CD4-positive, CD25-positive, alpha-beta regulatory T cell (primary cell): ENCODE results near the gene C20orf202. TPM values are rescaled to one million over a fixed set of nuclear protein-coding genes. Genes with fewer than 3 reads are reported as not detected.

Experiments
- ATAC-seq, 2 donors: fragments of 150-1000 bp; cut with Tn5 transposase; one replicate each; pipeline ENCODE4 v1.10.0; 2021; ENCODE audit warnings: low read depth in 2 of 2, moderate number of reproducible peaks in 2 of 2, moderate library complexity in 1 of 2
- DNase-seq, 3 donors: peaks; one replicate each; pipeline versions ENCODE4 v3.0.0 to v3.0.0-alpha.2; 2012 to 2022; ENCODE audit warnings: mixed read lengths in 1 of 3
- H3K27ac ChIP-seq: one replicate; pipeline ENCODE4 v1.7.0; 2013; ENCODE audit warnings: mild to moderate bottlenecking, low read length; ENCODE audit not compliant: insufficient read depth, poor library complexity, severe bottlenecking
- H3K27me3 ChIP-seq: one replicate; pipeline ENCODE4 v1.7.0; 2013; ENCODE audit warnings: low read length; ENCODE audit not compliant: control insufficient read depth, insufficient read depth
- H3K36me3 ChIP-seq: one replicate; pipeline ENCODE4 v1.7.0; 2013; ENCODE audit warnings: mild to moderate bottlenecking, low read length, moderate library complexity; ENCODE audit not compliant: control insufficient read depth, insufficient read depth
- H3K4me1 ChIP-seq: 2 replicates; pipeline ENCODE4 v1.7.0; 2013; ENCODE audit warnings: mild to moderate bottlenecking, low read length; ENCODE audit not compliant: insufficient read depth, control insufficient read depth, poor library complexity, severe bottlenecking
- H3K4me3 ChIP-seq: one replicate; pipeline ENCODE4 v1.7.0; 2013; ENCODE audit warnings: low read depth, mild to moderate bottlenecking, low read length, moderate library complexity
- H3K9me3 ChIP-seq, 2 experiments: 1 replicate in 1 of 2; 2 replicates in 1 of 2; pipeline ENCODE4 v1.7.0; 2013; ENCODE audit warnings: low read length in 2 of 2, mild to moderate bottlenecking in 1 of 2, moderate library complexity in 1 of 2; ENCODE audit not compliant: control insufficient read depth in 2 of 2
- H3K27ac Mint-ChIP-seq, 3 donors: one replicate each; pipeline ENCODE4 v1.8.0; 2020 to 2022; ENCODE audit warnings: mild to moderate bottlenecking in 3 of 3, mixed read lengths in 3 of 3, moderate library complexity in 2 of 3
- H3K27me3 Mint-ChIP-seq: one replicate; pipeline ENCODE4 v1.8.0; 2022; ENCODE audit warnings: mild to moderate bottlenecking, mixed read lengths
- H3K36me3 Mint-ChIP-seq: one replicate; pipeline ENCODE4 v1.8.0; 2020; ENCODE audit warnings: mixed read lengths
- H3K4me1 Mint-ChIP-seq, 4 donors: one replicate each; pipeline ENCODE4 v1.8.0; 2020 to 2022; ENCODE audit warnings: mixed read lengths in 4 of 4, mild to moderate bottlenecking in 1 of 4
- H3K4me3 Mint-ChIP-seq, 4 donors: one replicate each; pipeline ENCODE4 v1.8.0; 2020 to 2022; ENCODE audit warnings: mild to moderate bottlenecking in 4 of 4, mixed read lengths in 4 of 4, moderate library complexity in 3 of 4
- H3K9me3 Mint-ChIP-seq, 7 donors: one replicate each; pipeline ENCODE4 v1.8.0; 2020 to 2022; ENCODE audit warnings: mixed read lengths in 7 of 7, mild to moderate bottlenecking in 3 of 7, moderate library complexity in 2 of 7
- polyA plus RNA-seq, 4 donors: library from polyadenylated mRNA; unstranded; fragments of 300-500 nt; fragmentation: Illumina TruSeq; gene quantifications; one replicate each; pipeline ENCODE4 v1.2.3, GENCODE V29; 2021
- total RNA-seq: library from RNA; stranded (reverse); gene quantifications from one replicate; pipeline ENCODE4 v1.2.3, GENCODE V29; 2022

C20orf202 gene
- total and polyA plus RNA-seq, 5 donors from 2014 or later = 0.39 TPM; not detected in 4

GRCh38 chr20:1174787-1175186, 28.5 kb upstream of the C20orf202 start:
- H3K27ac ChIP-seq = no peak overlapping the region
- ATAC-seq = no peak
- Mint-ChIP-seq H3K27me3 (no peaks in the 10 kb centered on the region), H3K4me3 (no peak overlapping the region), H3K36me3 (peaks cover 58% of the 10 kb centered on the region), H3K4me1 (peaks cover 0 to 3% (median 0%) of the 10 kb centered on the region in 4 donors), H3K27ac (no peak overlapping the region), H3K9me3 (peaks cover 0 to 1% (median 0%) of the 10 kb centered on the region in 7 donors)
- H3K27me3 ChIP-seq = no peaks in the 10 kb centered on the region
- no peak for DNase-seq
- no peak overlapping the region for H3K4me3 ChIP-seq
- no peaks in the 10 kb centered on the region for H3K4me1 ChIP-seq
- H3K9me3 ChIP-seq = no peaks in the 10 kb centered on the region
- H3K36me3 ChIP-seq = peaks cover 29% of the 10 kb centered on the region

DNA sequence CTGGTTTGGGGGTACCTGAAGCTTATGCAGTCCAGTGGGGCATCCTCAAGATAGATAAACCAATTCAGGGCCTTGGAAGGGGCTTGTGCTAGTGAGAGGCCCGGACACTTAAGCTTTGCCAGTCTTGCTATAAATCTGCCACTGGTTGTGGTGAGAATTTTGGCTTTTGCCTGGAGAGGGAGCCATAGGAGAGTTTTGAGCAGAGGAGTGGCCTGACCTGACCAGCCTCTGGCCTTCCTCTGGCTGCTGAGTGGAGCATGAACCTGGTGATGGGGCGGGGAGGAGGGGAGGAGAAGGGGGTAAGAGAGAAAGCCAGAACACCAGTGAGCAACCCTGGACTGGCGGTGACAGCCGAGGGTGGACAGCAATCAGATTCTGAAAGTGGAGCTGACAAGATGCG, 25.6 kb upstream of the C20orf202 start:
- H3K27me3 Mint-ChIP-seq = peaks cover 10% of the 10 kb centered on the region
- Histone ChIP-seq H3K9me3 (no peaks in the 10 kb centered on the region), H3K27ac (no peak overlapping the region), H3K4me3 (no peak overlapping the region), H3K27me3 (no peaks in the 10 kb centered on the region), H3K36me3 (peaks cover 15% of the 10 kb centered on the region), H3K4me1 (no peaks in the 10 kb centered on the region)
- no peak overlapping the region for H3K4me3 Mint-ChIP-seq
- H3K36me3 Mint-ChIP-seq = peaks cover 40% of the 10 kb centered on the region
- no peaks in the 10 kb centered on the region for H3K9me3 Mint-ChIP-seq
- no peak overlapping the region for H3K27ac Mint-ChIP-seq
- peaks cover 0 to 6% (median 0%) of the 10 kb centered on the region in 4 donors for H3K4me1 Mint-ChIP-seq
- DNase-seq = no peak
- ATAC-seq = no peak

- no peak overlapping the region for H3K27ac ChIP-seq
- peaks cover 13% of the 10 kb centered on the region for H3K36me3 ChIP-seq
- DNase-seq (no peak), ATAC-seq (no peak)
- H3K27me3 Mint-ChIP-seq = peaks cover 11% of the 10 kb centered on the region
- H3K27me3 ChIP-seq = no peaks in the 10 kb centered on the region
- no peaks in the 10 kb centered on the region for H3K9me3 Mint-ChIP-seq
- no peaks in the 10 kb centered on the region for H3K4me1 ChIP-seq
- no peaks in the 10 kb centered on the region for H3K9me3 ChIP-seq
- H3K4me3 ChIP-seq = no peak overlapping the region
- peaks cover 36% of the 10 kb centered on the region for H3K36me3 Mint-ChIP-seq
- no peak overlapping the region for H3K4me3 Mint-ChIP-seq
- H3K4me1 Mint-ChIP-seq = peaks cover 0 to 6% (median 0%) of the 10 kb centered on the region in 4 donors
- H3K27ac Mint-ChIP-seq = no peak overlapping the region
Observed at GRCh38 chr20:1178103-1178502, 25.2 kb upstream of the C20orf202 start.

GRCh38 chr20:1178623-1179022, 24.6 kb upstream of the C20orf202 start:
- no peaks in the 10 kb centered on the region for H3K4me1 ChIP-seq
- no peaks in the 10 kb centered on the region for H3K9me3 ChIP-seq
- Mint-ChIP-seq H3K36me3 (peaks cover 31% of the 10 kb centered on the region), H3K27ac (no peak overlapping the region), H3K27me3 (peaks cover 16% of the 10 kb centered on the region), H3K9me3 (no peaks in the 10 kb centered on the region), H3K4me1 (peaks cover 0 to 6% (median 1%) of the 10 kb centered on the region in 4 donors), H3K4me3 (no peak overlapping the region)
- ATAC-seq (no peak), DNase-seq (no peak)
- H3K27ac ChIP-seq = no peak overlapping the region
- H3K27me3 ChIP-seq = peaks cover 2% of the 10 kb centered on the region
- peaks cover 13% of the 10 kb centered on the region for H3K36me3 ChIP-seq
- H3K4me3 ChIP-seq = no peak overlapping the region

GRCh38 chr20:1180949-1181348, 22.3 kb upstream of the C20orf202 start:
- ATAC-seq (no peak), DNase-seq (no peak)
- Histone ChIP-seq H3K4me3 (no peak overlapping the region), H3K4me1 (peaks cover 9% of the 10 kb centered on the region), H3K27ac (no peak overlapping the region), H3K9me3 (no peaks in the 10 kb centered on the region), H3K27me3 (peaks cover 8% of the 10 kb centered on the region), H3K36me3 (peaks cover 6% of the 10 kb centered on the region)
- Mint-ChIP-seq H3K36me3 (peaks cover 14% of the 10 kb centered on the region), H3K27me3 (peaks cover 28% of the 10 kb centered on the region), H3K27ac (no peak overlapping the region), H3K4me3 (no peak overlapping the region), H3K9me3 (no peaks in the 10 kb centered on the region), H3K4me1 (peaks cover 0 to 11% (median 9%) of the 10 kb centered on the region in 4 donors)

- Mint-ChIP-seq H3K27me3 (peaks cover 31% of the 10 kb centered on the region), H3K9me3 (no peaks in the 10 kb centered on the region), H3K4me1 (peaks cover 0 to 15% (median 9%) of the 10 kb centered on the region in 4 donors), H3K27ac (no peak overlapping the region), H3K36me3 (peaks cover 6% of the 10 kb centered on the region), H3K4me3 (peak overlapping the region in 2 of 4 donors; percentile 14 to 19)
- peaks cover 9% of the 10 kb centered on the region for H3K4me1 ChIP-seq
- no peaks in the 10 kb centered on the region for H3K9me3 ChIP-seq
- H3K4me3 ChIP-seq = no peak overlapping the region
- no peak overlapping the region for H3K27ac ChIP-seq
- ATAC-seq (no peak), DNase-seq (no peak)
- peaks cover 11% of the 10 kb centered on the region for H3K27me3 ChIP-seq
- H3K36me3 ChIP-seq = no peaks in the 10 kb centered on the region
Observed at GRCh38 chr20:1182106-1182505, 21.1 kb upstream of the C20orf202 start.

GRCh38 chr20:1183153-1183552, 20.1 kb upstream of the C20orf202 start:
- no peak overlapping the region for H3K27ac ChIP-seq
- Mint-ChIP-seq H3K4me3 (peak overlapping the region in 2 of 4 donors; percentile 49 to 64), H3K27ac (no peak overlapping the region), H3K36me3 (no peaks in the 10 kb centered on the region), H3K4me1 (peaks cover 0 to 15% (median 9%) of the 10 kb centered on the region in 4 donors), H3K27me3 (peaks cover 31% of the 10 kb centered on the region), H3K9me3 (no peaks in the 10 kb centered on the region)
- no peak overlapping the region for H3K4me3 ChIP-seq
- peaks cover 11% of the 10 kb centered on the region for H3K27me3 ChIP-seq
- no peak for DNase-seq
- ATAC-seq = no peak
- H3K4me1 ChIP-seq = peaks cover 9% of the 10 kb centered on the region
- H3K36me3 ChIP-seq = no peaks in the 10 kb centered on the region
- H3K9me3 ChIP-seq = no peaks in the 10 kb centered on the region

- H3K9me3 ChIP-seq = no peaks in the 10 kb centered on the region
- peaks cover 9% of the 10 kb centered on the region for H3K4me1 ChIP-seq
- no peak for ATAC-seq
- no peak overlapping the region for H3K27ac ChIP-seq
- H3K36me3 ChIP-seq = no peaks in the 10 kb centered on the region
- H3K4me3 ChIP-seq = no peak overlapping the region
- peaks cover 32% of the 10 kb centered on the region for H3K27me3 Mint-ChIP-seq
- H3K4me3 Mint-ChIP-seq = peak overlapping the region; percentile 49 to 75 (median 67)
- peak overlapping the region in 1 of 3 donors; percentile 79 for H3K27ac Mint-ChIP-seq
- no peaks in the 10 kb centered on the region for H3K9me3 Mint-ChIP-seq
- DNase-seq = no peak
- peaks cover 0 to 15% (median 9%) of the 10 kb centered on the region in 4 donors for H3K4me1 Mint-ChIP-seq
- H3K27me3 ChIP-seq = peaks cover 11% of the 10 kb centered on the region
- H3K36me3 Mint-ChIP-seq = no peaks in the 10 kb centered on the region
Observed at GRCh38 chr20:1184260-1184637, 19.0 kb upstream of the C20orf202 start.
